HepG2 (cell line): ENCODE measurements around the gene C1QBP. TPM values are rescaled to one million over a fixed set of nuclear protein-coding genes. Genes with fewer than 3 reads are reported as not detected.

ENCODE experiments used
- FOXA3 ChIP-seq: IDR thresholded peaks from 2 replicates; pipeline ENCODE4 v1.6.1; 2016; ENCODE audit warnings: missing genetic modification reagents, missing compliant biosample characterization
- FOXO1 ChIP-seq: sonication (generic); formaldehyde crosslinking; IDR thresholded peaks from 2 replicates; pipeline ENCODE4 v1.4.0; 2020; ENCODE audit warnings: missing genetic modification reagents
- HOXA7 ChIP-seq: sonication (generic); formaldehyde crosslinking; IDR thresholded peaks from 2 replicates; pipeline ENCODE4 v1.8.1; 2022; ENCODE audit warnings: mild to moderate bottlenecking, missing genetic modification reagents, moderate library complexity
- MAFK ChIP-seq, 2 experiments: IDR thresholded peaks in 1 of 2; conservative IDR thresholded peaks in 1 of 2; 2 replicates each; pipeline ENCODE4 v1.6.1; 2011; ENCODE audit warnings: improper control_type of control experiment in 2 of 2, low read length in 2 of 2
- PAWR ChIP-seq: sonication (generic); formaldehyde crosslinking; IDR thresholded peaks from 2 replicates; pipeline ENCODE4 v1.4.0; 2020; ENCODE audit warnings: missing genetic modification reagents, mild to moderate bottlenecking, borderline replicate concordance
- POLR2A ChIP-seq, 2 experiments: IDR thresholded peaks; 2 replicates each; pipeline ENCODE4 v1.6.1; 2011; ENCODE audit warnings: low read depth in 2 of 2, low read length in 2 of 2, mild to moderate bottlenecking in 1 of 2, moderate library complexity in 1 of 2; ENCODE audit not compliant: insufficient read depth in 1 of 2
- RARG ChIP-seq: sonication (generic); formaldehyde crosslinking; IDR thresholded peaks from 2 replicates; pipeline ENCODE4 v1.4.0; 2020; ENCODE audit warnings: low read depth, mild to moderate bottlenecking, missing genetic modification reagents
- SP5 ChIP-seq: IDR thresholded peaks from 2 replicates; pipeline ENCODE4 v1.6.1; 2016; ENCODE audit warnings: low read depth, borderline replicate concordance
- TEAD3 ChIP-seq: optimal IDR thresholded peaks from 2 replicates; pipeline ENCODE3; 2016; ENCODE audit warnings: borderline replicate concordance
- YEATS2 ChIP-seq: sonication (generic); formaldehyde crosslinking; IDR thresholded peaks from 2 replicates; pipeline ENCODE4 v1.4.0; 2020; ENCODE audit warnings: missing genetic modification reagents, borderline replicate concordance
- ZC3H4 ChIP-seq: sonication (generic); formaldehyde crosslinking; IDR thresholded peaks from 2 replicates; pipeline ENCODE4 v1.4.0; 2020; ENCODE audit warnings: missing genetic modification reagents, borderline replicate concordance
- ZNF501 ChIP-seq: sonication (generic); formaldehyde crosslinking; IDR thresholded peaks from 2 replicates; pipeline ENCODE4 v1.5.1; 2020; ENCODE audit warnings: mild to moderate bottlenecking, moderate library complexity, missing genetic modification reagents
- ZNF749 ChIP-seq: sonication (generic); formaldehyde crosslinking; IDR thresholded peaks from 2 replicates; pipeline ENCODE4 v1.8.0; 2022; ENCODE audit warnings: mild to moderate bottlenecking, missing genetic modification reagents, moderate library complexity, borderline replicate concordance
- ZNF775 ChIP-seq: sonication (generic); formaldehyde crosslinking; IDR thresholded peaks from 2 replicates; pipeline ENCODE4 v1.4.0; 2020; ENCODE audit warnings: missing genetic modification reagents, mild to moderate bottlenecking, moderate library complexity, borderline replicate concordance
- polyA plus RNA-seq, 8 experiments: library from polyadenylated mRNA; depleted of rRNA in 3 of 8; stranded (reverse) in 7 of 8; unstranded in 1 of 8; fragments of >200 nt; fragmentation: Illumina TruSeq in 4 of 8; extraction: Trizol in 4 of 8; gene quantifications; 2 replicates each; pipeline versions ENCODE4 v1.2.1 to v1.2.3, GENCODE V29; 2011 to 2016; ENCODE audit warnings: low read depth in 4 of 8, missing spikeins in 1 of 8, mixed read lengths in 1 of 8; ENCODE audit not compliant: insufficient read depth in 1 of 8
- total RNA-seq, 5 experiments: library from RNA; depleted of rRNA; stranded (reverse); fragments of >200 nt; fragmentation: Illumina TruSeq; extraction: Trizol; gene quantifications; 2 replicates each; pipeline ENCODE4 v1.2.3, GENCODE V29; 2016; ENCODE audit warnings: low read depth in 1 of 5
- TF ChIP-seq, protein P1 (sequence below): sonication (generic); formaldehyde crosslinking; IDR thresholded peaks from 2 replicates; pipeline ENCODE4 v1.4.0; 2020; ENCODE audit warnings: mild to moderate bottlenecking, missing genetic modification reagents, borderline replicate concordance
- TF ChIP-seq, protein P2 (sequence below), 2 experiments: IDR thresholded peaks; 2 replicates each; pipeline ENCODE4 v1.6.1; 2011 to 2012; ENCODE audit warnings: low read length in 2 of 2, borderline replicate concordance in 1 of 2, low read depth in 1 of 2, mild to moderate bottlenecking in 1 of 2, moderate library complexity in 1 of 2
- TF ChIP-seq, protein P3 (sequence below): sonication (generic); formaldehyde crosslinking; IDR thresholded peaks from 2 replicates; pipeline ENCODE4 v1.5.0; 2020; ENCODE audit warnings: mild to moderate bottlenecking, missing genetic modification reagents, moderate library complexity
- TF ChIP-seq, protein P4 (sequence below): sonication (generic); formaldehyde crosslinking; IDR thresholded peaks from 2 replicates; pipeline ENCODE4 v1.8.0; 2022; ENCODE audit warnings: missing genetic modification reagents, mild to moderate bottlenecking, borderline replicate concordance

Gene C1QBP
- total and polyA plus RNA-seq, 2 of the 13 experiments (the other 11 are each of a cell fraction or from before 2014, with no cell fraction given) = 219 to 680 TPM

GRCh38 chr17:5419356-5419958 is 19.5 kb downstream of the C1QBP start, which contains the start of gene NUP88 (continued):
- TF ChIP-seq, protein P1, sequence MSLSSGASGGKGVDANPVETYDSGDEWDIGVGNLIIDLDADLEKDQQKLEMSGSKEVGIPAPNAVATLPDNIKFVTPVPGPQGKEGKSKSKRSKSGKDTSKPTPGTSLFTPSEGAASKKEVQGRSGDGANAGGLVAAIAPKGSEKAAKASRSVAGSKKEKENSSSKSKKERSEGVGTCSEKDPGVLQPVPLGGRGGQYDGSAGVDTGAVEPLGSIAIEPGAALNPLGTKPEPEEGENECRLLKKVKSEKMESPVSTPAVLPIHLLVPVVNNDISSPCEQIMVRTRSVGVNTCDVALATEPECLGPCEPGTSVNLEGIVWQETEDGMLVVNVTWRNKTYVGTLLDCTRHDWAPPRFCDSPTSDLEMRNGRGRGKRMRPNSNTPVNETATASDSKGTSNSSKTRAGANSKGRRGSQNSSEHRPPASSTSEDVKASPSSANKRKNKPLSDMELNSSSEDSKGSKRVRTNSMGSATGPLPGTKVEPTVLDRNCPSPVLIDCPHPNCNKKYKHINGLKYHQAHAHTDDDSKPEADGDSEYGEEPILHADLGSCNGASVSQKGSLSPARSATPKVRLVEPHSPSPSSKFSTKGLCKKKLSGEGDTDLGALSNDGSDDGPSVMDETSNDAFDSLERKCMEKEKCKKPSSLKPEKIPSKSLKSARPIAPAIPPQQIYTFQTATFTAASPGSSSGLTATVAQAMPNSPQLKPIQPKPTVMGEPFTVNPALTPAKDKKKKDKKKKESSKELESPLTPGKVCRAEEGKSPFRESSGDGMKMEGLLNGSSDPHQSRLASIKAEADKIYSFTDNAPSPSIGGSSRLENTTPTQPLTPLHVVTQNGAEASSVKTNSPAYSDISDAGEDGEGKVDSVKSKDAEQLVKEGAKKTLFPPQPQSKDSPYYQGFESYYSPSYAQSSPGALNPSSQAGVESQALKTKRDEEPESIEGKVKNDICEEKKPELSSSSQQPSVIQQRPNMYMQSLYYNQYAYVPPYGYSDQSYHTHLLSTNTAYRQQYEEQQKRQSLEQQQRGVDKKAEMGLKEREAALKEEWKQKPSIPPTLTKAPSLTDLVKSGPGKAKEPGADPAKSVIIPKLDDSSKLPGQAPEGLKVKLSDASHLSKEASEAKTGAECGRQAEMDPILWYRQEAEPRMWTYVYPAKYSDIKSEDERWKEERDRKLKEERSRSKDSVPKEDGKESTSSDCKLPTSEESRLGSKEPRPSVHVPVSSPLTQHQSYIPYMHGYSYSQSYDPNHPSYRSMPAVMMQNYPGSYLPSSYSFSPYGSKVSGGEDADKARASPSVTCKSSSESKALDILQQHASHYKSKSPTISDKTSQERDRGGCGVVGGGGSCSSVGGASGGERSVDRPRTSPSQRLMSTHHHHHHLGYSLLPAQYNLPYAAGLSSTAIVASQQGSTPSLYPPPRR (CRISPR knock-in tag) = peak; percentile 21; the same call in 1 of the 2 replicates
- TF ChIP-seq ZC3H4 = no peak
- 0 out of 2 replicates have a peak, but pooled peaks have one; percentile 4 for TF ChIP-seq SP5 (CRISPR knock-in tag)
- no peak for TF ChIP-seq RARG (CRISPR knock-in tag)
- TF ChIP-seq PAWR (CRISPR knock-in tag) = no peak
- TF ChIP-seq ZNF775 (CRISPR knock-in tag) = no peak
- TF ChIP-seq MAFK (conservative IDR thresholded peaks at IDR 0.05 in 1 of 2, IDR thresholded peaks at IDR 0.05 in 1 of 2; ENCODE audit: low read length in 2 of 2) = no peak
- TF ChIP-seq, protein P2, sequence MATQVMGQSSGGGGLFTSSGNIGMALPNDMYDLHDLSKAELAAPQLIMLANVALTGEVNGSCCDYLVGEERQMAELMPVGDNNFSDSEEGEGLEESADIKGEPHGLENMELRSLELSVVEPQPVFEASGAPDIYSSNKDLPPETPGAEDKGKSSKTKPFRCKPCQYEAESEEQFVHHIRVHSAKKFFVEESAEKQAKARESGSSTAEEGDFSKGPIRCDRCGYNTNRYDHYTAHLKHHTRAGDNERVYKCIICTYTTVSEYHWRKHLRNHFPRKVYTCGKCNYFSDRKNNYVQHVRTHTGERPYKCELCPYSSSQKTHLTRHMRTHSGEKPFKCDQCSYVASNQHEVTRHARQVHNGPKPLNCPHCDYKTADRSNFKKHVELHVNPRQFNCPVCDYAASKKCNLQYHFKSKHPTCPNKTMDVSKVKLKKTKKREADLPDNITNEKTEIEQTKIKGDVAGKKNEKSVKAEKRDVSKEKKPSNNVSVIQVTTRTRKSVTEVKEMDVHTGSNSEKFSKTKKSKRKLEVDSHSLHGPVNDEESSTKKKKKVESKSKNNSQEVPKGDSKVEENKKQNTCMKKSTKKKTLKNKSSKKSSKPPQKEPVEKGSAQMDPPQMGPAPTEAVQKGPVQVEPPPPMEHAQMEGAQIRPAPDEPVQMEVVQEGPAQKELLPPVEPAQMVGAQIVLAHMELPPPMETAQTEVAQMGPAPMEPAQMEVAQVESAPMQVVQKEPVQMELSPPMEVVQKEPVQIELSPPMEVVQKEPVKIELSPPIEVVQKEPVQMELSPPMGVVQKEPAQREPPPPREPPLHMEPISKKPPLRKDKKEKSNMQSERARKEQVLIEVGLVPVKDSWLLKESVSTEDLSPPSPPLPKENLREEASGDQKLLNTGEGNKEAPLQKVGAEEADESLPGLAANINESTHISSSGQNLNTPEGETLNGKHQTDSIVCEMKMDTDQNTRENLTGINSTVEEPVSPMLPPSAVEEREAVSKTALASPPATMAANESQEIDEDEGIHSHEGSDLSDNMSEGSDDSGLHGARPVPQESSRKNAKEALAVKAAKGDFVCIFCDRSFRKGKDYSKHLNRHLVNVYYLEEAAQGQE (IDR thresholded peaks at IDR 0.05; ENCODE audit: borderline replicate concordance in 1 of 2, low read depth in 1 of 2, low read length in 2 of 2) = peak in 1 of 2 experiments; percentile 26; a peak in 1 of 4 replicates
- TF ChIP-seq, protein P3, sequence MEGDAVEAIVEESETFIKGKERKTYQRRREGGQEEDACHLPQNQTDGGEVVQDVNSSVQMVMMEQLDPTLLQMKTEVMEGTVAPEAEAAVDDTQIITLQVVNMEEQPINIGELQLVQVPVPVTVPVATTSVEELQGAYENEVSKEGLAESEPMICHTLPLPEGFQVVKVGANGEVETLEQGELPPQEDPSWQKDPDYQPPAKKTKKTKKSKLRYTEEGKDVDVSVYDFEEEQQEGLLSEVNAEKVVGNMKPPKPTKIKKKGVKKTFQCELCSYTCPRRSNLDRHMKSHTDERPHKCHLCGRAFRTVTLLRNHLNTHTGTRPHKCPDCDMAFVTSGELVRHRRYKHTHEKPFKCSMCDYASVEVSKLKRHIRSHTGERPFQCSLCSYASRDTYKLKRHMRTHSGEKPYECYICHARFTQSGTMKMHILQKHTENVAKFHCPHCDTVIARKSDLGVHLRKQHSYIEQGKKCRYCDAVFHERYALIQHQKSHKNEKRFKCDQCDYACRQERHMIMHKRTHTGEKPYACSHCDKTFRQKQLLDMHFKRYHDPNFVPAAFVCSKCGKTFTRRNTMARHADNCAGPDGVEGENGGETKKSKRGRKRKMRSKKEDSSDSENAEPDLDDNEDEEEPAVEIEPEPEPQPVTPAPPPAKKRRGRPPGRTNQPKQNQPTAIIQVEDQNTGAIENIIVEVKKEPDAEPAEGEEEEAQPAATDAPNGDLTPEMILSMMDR (CRISPR knock-in tag) = no peak
- TF ChIP-seq, protein P4, sequence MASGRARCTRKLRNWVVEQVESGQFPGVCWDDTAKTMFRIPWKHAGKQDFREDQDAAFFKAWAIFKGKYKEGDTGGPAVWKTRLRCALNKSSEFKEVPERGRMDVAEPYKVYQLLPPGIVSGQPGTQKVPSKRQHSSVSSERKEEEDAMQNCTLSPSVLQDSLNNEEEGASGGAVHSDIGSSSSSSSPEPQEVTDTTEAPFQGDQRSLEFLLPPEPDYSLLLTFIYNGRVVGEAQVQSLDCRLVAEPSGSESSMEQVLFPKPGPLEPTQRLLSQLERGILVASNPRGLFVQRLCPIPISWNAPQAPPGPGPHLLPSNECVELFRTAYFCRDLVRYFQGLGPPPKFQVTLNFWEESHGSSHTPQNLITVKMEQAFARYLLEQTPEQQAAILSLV (CRISPR knock-in tag) = no peak
- no peak for TF ChIP-seq HOXA7 (CRISPR knock-in tag)
- TF ChIP-seq ZNF501 = no peak
- no peak for TF ChIP-seq FOXO1 (CRISPR knock-in tag)
- TF ChIP-seq ZNF749 (CRISPR knock-in tag) = 0 out of 2 replicates have a peak, but pooled peaks have one; percentile 44
- peak; percentile 89 to 93 for TF ChIP-seq POLR2A (IDR thresholded peaks at IDR 0.05; ENCODE audit: insufficient read depth in 1 of 2, low read depth in 2 of 2, low read length in 2 of 2)
- TF ChIP-seq YEATS2 (CRISPR knock-in tag) = no peak
- TF ChIP-seq TEAD3 (CRISPR knock-in tag) = no peak
- peak; percentile 16 for TF ChIP-seq FOXA3
